ENCODE results near the gene GID4. TPM values are rescaled to one million over a fixed set of nuclear protein-coding genes. Genes with fewer than 3 reads are reported as not detected.
A peak's percentile ranks its signal among the peaks of the same experiment; 100 is the strongest.

The GID4 gene
- total RNA-seq, 2 donors from 2014 or later, result 9.7 to 11.0 TPM

GRCh38 chr17:18025241-18025944 lies 13.8 kb upstream of the GID4 start:
- DNase-seq, result peak; percentile 35 to 41
- Mint-ChIP-seq H3K36me3 (ENCODE audit: insufficient read depth in 2 of 2) (no peaks in the 10 kb centered on the region), H3K4me3 (peak overlapping the region; percentile 9 to 47), H3K27me3 (ENCODE audit: low read depth) (no peaks in the 10 kb centered on the region), H3K4me1 (ENCODE audit: low read depth) (peaks cover 22% of the 10 kb centered on the region), H3K9me3 (no peaks in the 10 kb centered on the region), H3K27ac (peak overlapping the region; percentile 10)
- peak; percentile 82 to 93 for ATAC-seq (replicated peaks in 1 of 2)

GRCh38 chr17:18025945-18026776 lies 13.0 kb upstream of the GID4 start:
- peak; percentile 26 to 38 for DNase-seq
- H3K9me3 Mint-ChIP-seq, result no peaks in the 10 kb centered on the region
- no peaks in the 10 kb centered on the region for H3K36me3 Mint-ChIP-seq (ENCODE audit: insufficient read depth in 2 of 2)
- H3K27ac Mint-ChIP-seq, result peak overlapping the region; percentile 10
- peak; percentile 81 to 83 for ATAC-seq (replicated peaks in 1 of 2)
- peaks cover 22% of the 10 kb centered on the region for H3K4me1 Mint-ChIP-seq (ENCODE audit: low read depth)
- peak overlapping the region; percentile 16 to 47 for H3K4me3 Mint-ChIP-seq
- H3K27me3 Mint-ChIP-seq (ENCODE audit: low read depth), result no peaks in the 10 kb centered on the region

GRCh38 chr17:18027280-18027679 lies 11.9 kb upstream of the GID4 start:
- no peaks in the 10 kb centered on the region for H3K36me3 Mint-ChIP-seq (ENCODE audit: insufficient read depth in 2 of 2)
- ATAC-seq (replicated peaks in 1 of 2) (no peak), DNase-seq (no peak)
- no peaks in the 10 kb centered on the region for H3K27me3 Mint-ChIP-seq (ENCODE audit: low read depth)
- H3K27ac Mint-ChIP-seq, result no peak overlapping the region
- H3K4me1 Mint-ChIP-seq (ENCODE audit: low read depth), result peaks cover 27% of the 10 kb centered on the region
- H3K4me3 Mint-ChIP-seq, result no peak overlapping the region
- no peaks in the 10 kb centered on the region for H3K9me3 Mint-ChIP-seq

DNA sequence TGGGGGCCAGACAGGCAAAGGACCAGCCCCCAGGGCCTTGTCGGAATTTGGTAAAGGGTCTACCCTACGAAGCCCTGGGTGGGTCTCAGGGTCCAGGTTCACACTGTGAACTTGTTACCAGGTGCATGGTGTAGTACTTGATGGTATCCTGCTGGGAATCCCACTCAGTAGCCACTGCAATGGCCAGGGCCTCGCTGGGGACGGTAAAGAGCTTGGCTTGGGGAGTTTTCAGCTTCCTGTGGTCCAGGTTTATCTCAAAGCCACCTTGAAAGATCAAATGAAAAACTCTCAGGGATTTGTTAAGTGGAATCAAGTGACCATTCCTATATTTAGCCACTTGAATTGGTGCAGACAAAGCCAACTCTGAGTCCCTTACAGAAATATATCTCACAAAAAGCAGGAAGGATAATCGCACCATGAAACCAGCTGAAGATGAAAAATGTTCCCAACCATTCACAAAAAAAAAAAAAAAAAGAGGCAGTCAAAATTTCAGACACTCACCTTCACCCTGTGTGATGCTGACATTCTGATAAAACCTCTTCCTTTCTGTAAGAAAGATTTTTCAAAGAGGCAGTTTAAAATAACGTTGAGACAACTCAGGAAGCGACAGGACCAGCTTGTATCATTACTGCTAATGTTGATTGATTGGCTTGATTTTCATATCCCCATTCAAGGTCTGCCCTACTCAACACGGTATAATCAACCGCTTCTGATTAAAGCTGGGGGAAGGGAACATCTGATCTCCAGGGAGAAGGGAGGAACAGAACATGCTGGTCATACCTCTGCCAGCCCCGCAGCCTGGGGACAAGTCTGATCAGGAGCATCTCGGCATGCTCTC lies 10.9 kb upstream of the GID4 start:
- Mint-ChIP-seq H3K4me1 (ENCODE audit: low read depth) (peaks cover 30% of the 10 kb centered on the region), H3K4me3 (no peak overlapping the region), H3K27me3 (ENCODE audit: low read depth) (no peaks in the 10 kb centered on the region), H3K27ac (no peak overlapping the region), H3K36me3 (ENCODE audit: insufficient read depth in 2 of 2) (no peaks in the 10 kb centered on the region), H3K9me3 (no peaks in the 10 kb centered on the region)
- ATAC-seq (replicated peaks in 1 of 2) (no peak), DNase-seq (no peak)

- Mint-ChIP-seq H3K36me3 (ENCODE audit: insufficient read depth in 2 of 2) (no peaks in the 10 kb centered on the region), H3K4me3 (no peak overlapping the region), H3K27ac (no peak overlapping the region), H3K27me3 (ENCODE audit: low read depth) (no peaks in the 10 kb centered on the region), H3K4me1 (ENCODE audit: low read depth) (peaks cover 37% of the 10 kb centered on the region), H3K9me3 (no peaks in the 10 kb centered on the region)
- DNase-seq (no peak), ATAC-seq (replicated peaks in 1 of 2) (no peak)
These were observed 10.2 kb upstream of the GID4 start for GRCh38 chr17:18028952-18029540.

GRCh38 chr17:18031955-18032354 lies 7.3 kb upstream of the GID4 start:
- Mint-ChIP-seq H3K36me3 (ENCODE audit: insufficient read depth in 2 of 2) (no peaks in the 10 kb centered on the region), H3K27me3 (ENCODE audit: low read depth) (no peaks in the 10 kb centered on the region), H3K9me3 (no peaks in the 10 kb centered on the region), H3K4me1 (ENCODE audit: low read depth) (peaks cover 19% of the 10 kb centered on the region), H3K4me3 (no peak overlapping the region), H3K27ac (no peak overlapping the region)
- ATAC-seq (replicated peaks in 1 of 2) (no peak), DNase-seq (no peak)

DNA sequence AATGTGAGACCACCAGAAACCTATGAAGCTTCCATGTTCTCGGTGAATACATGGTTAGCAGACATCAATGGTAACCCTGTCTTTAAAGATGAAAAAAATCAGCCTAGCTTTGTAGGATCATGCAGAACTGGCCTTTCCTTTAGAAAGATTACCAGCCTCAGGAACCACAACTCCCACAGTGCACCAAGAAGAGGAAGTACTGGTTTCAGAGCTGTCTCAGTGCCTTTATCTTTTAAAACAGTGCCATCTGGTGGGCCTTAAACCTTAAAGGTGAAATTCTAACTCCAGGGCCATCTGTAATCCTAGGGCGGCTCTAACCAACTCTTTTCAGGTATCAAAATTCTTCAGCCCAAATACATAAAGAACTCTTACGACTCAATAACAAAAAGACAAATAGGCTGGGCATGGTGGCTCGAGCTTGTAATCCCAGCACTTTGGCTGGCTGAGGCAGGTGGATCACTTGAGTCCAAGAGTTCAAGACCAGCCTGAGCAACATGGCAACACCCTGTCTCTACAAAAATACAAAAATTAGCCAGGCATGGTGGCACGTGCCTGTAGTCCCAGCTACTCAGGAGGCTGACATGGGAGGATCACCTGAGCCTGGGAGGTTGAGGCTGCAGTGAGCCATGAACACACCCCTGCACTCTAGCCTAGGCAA lies 5.6 kb upstream of the GID4 start:
- DNase-seq (peak; percentile 62 to 65), ATAC-seq (replicated peaks in 1 of 2) (peak; percentile 64 to 73)
- Mint-ChIP-seq H3K9me3 (no peaks in the 10 kb centered on the region), H3K4me1 (ENCODE audit: low read depth) (peaks cover 34% of the 10 kb centered on the region), H3K36me3 (ENCODE audit: insufficient read depth in 2 of 2) (peaks cover 0 to 4% of the 10 kb centered on the region in 2 donors), H3K4me3 (no peak overlapping the region), H3K27me3 (ENCODE audit: low read depth) (no peaks in the 10 kb centered on the region), H3K27ac (no peak overlapping the region)

GRCh38 chr17:18035704-18036103 lies 3.5 kb upstream of the GID4 start:
- Mint-ChIP-seq H3K27me3 (ENCODE audit: low read depth) (no peaks in the 10 kb centered on the region), H3K9me3 (no peaks in the 10 kb centered on the region), H3K4me3 (no peak overlapping the region), H3K36me3 (ENCODE audit: insufficient read depth in 2 of 2) (peaks cover 8 to 14% of the 10 kb centered on the region in 2 donors), H3K4me1 (ENCODE audit: low read depth) (peaks cover 42% of the 10 kb centered on the region), H3K27ac (no peak overlapping the region)
- no peak for DNase-seq
- ATAC-seq (replicated peaks in 1 of 2), result no peak

DNA sequence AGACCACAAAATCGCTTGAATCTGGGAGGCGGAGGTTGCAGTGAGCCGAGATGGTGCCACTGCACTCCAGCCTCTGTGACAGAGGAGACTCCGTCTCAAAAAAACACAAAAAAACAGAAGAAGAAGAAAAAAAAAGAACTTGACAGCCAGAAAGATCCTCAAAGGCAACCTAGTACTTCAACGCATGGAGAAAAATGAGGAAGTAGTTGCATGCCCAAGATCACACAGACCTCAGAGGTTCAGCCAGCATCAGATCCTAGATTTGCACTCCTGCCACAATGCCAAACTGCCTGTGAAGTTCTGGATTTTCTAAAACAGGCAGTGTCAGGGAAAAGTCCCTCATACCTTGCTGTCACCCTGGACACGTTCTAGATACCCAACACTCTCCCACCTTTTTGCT lies 1.7 kb upstream of the GID4 start:
- Mint-ChIP-seq H3K4me1 (ENCODE audit: low read depth) (peaks cover 54% of the 10 kb centered on the region), H3K27me3 (ENCODE audit: low read depth) (no peaks in the 10 kb centered on the region), H3K4me3 (peak overlapping the region; percentile 81 to 93), H3K36me3 (ENCODE audit: insufficient read depth in 2 of 2) (peaks cover 8 to 15% of the 10 kb centered on the region in 2 donors), H3K9me3 (no peaks in the 10 kb centered on the region), H3K27ac (peak overlapping the region; percentile 10)
- no peak for DNase-seq
- no peak for ATAC-seq (replicated peaks in 1 of 2)

DNA sequence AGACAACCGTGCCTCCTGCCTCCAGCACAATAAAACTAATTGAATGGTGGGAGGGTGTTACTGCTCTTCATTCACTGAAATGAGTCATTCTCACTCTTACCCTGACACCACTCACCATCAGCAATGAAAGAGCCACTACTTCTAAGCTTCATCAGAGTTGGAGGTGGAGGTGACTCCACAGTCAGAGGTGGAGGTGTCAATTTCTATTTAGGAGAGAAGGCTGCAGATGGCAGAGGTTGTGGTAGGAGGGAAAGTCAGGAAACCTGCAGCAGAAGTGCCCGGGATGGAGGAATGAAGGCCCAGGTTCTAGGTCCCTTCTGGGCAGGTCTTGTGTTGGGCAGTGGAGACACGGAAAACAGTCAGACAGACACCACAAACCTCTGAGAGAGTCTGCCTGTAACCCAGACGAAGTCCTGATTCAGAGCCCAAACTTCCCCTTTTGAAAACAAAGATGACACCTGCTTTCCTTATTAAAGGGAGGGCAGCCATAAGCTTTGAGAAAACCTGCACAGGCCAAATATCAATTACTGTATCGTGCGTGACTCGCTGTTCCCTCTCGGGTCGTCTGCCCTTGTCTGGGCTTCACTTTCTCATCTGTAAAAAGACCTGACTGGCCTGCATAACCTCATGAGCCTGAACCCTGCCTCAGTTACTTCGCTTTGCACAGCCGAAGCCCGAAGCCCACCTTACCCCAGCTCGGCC lies 908 bp upstream of the GID4 start:
- ATAC-seq (replicated peaks in 1 of 2) (peak; percentile 41 to 44), DNase-seq (peak; percentile 33 to 45)
- peak overlapping the region; percentile 81 to 93 for H3K4me3 Mint-ChIP-seq
- H3K27me3 Mint-ChIP-seq (ENCODE audit: low read depth), result no peaks in the 10 kb centered on the region
- H3K4me1 Mint-ChIP-seq (ENCODE audit: low read depth), result peaks cover 58% of the 10 kb centered on the region
- peak overlapping the region; percentile 10 for H3K27ac Mint-ChIP-seq
- peaks cover 8 to 15% of the 10 kb centered on the region in 2 donors for H3K36me3 Mint-ChIP-seq (ENCODE audit: insufficient read depth in 2 of 2)
- no peaks in the 10 kb centered on the region for H3K9me3 Mint-ChIP-seq

GRCh38 chr17:18039535-18040260 lies 490 bp downstream of the GID4 start:
- peaks cover 8 to 15% of the 10 kb centered on the region in 2 donors for H3K36me3 Mint-ChIP-seq (ENCODE audit: insufficient read depth in 2 of 2)
- DNase-seq (peak; percentile 51 to 58), ATAC-seq (replicated peaks in 1 of 2) (peak; percentile 35)
- H3K4me3 Mint-ChIP-seq, result peak overlapping the region; percentile 82 to 96
- H3K27me3 Mint-ChIP-seq (ENCODE audit: low read depth), result no peaks in the 10 kb centered on the region
- H3K4me1 Mint-ChIP-seq (ENCODE audit: low read depth), result peaks cover 46% of the 10 kb centered on the region
- H3K9me3 Mint-ChIP-seq, result no peaks in the 10 kb centered on the region
- peak overlapping the region; percentile 88 for H3K27ac Mint-ChIP-seq

Data from activated T-cell treated with anti-CD3 and anti-CD28 coated beads, Interleukin-2, amount 50 U/mL, for 72 hours (primary cell).